HepG2 (cell line): ENCODE measurements around the gene ACTRT2. TPM values are rescaled to one million over a fixed set of nuclear protein-coding genes. Genes with fewer than 3 reads are reported as not detected.

Source experiments
- BRD4 ChIP-seq: sonication (generic); formaldehyde crosslinking; IDR thresholded peaks from 2 replicates; pipeline ENCODE4 v1.4.0; 2020; ENCODE audit warnings: missing genetic modification reagents
- KIAA2018 ChIP-seq: sonication (generic); formaldehyde crosslinking; IDR thresholded peaks from 2 replicates; pipeline ENCODE4 v1.5.0; 2020; ENCODE audit warnings: mild to moderate bottlenecking, missing genetic modification reagents, borderline replicate concordance
- NFE2L2 ChIP-seq: fragments of 150-350 bp; IDR thresholded peaks from 2 replicates; pipeline ENCODE4 v1.6.1; 2014; ENCODE audit warnings: low read length
- ZBTB49 ChIP-seq: sonication (generic); formaldehyde crosslinking; IDR thresholded peaks from 2 replicates; pipeline ENCODE4 v1.4.0; 2020; ENCODE audit warnings: missing genetic modification reagents, borderline replicate concordance
- ZNF180 ChIP-seq: sonication (generic); formaldehyde crosslinking; IDR thresholded peaks from 2 replicates; pipeline ENCODE4 v1.4.0; 2020; ENCODE audit warnings: low read depth, missing genetic modification reagents, borderline replicate concordance
- polyA plus RNA-seq, 8 experiments: library from polyadenylated mRNA; depleted of rRNA in 3 of 8; stranded (reverse) in 7 of 8; unstranded in 1 of 8; fragments of >200 nt; fragmentation: Illumina TruSeq in 4 of 8; extraction: Trizol in 4 of 8; gene quantifications; 2 replicates each; pipeline versions ENCODE4 v1.2.1 to v1.2.3, GENCODE V29; 2011 to 2016; ENCODE audit warnings: low read depth in 4 of 8, missing spikeins in 1 of 8, mixed read lengths in 1 of 8; ENCODE audit not compliant: insufficient read depth in 1 of 8
- total RNA-seq, 5 experiments: library from RNA; depleted of rRNA; stranded (reverse); fragments of >200 nt; fragmentation: Illumina TruSeq; extraction: Trizol; gene quantifications; 2 replicates each; pipeline ENCODE4 v1.2.3, GENCODE V29; 2016; ENCODE audit warnings: low read depth in 1 of 5

Gene ACTRT2
- total and polyA plus RNA-seq, 2 of the 13 experiments (the other 11 are each of a cell fraction or from before 2014, with no cell fraction given), result not detected

- TF ChIP-seq KIAA2018 (CRISPR knock-in tag) (no peak), ZNF180 (CRISPR knock-in tag) (no peak), ZBTB49 (no peak), BRD4 (CRISPR knock-in tag) (no peak), NFE2L2 (no peak)
Observed at GRCh38 chr1:3052501-3052900, 31.2 kb downstream of the ACTRT2 start (continued).
